Astrocyte of the hippocampus (primary cell): ENCODE measurements around the gene ARHGEF19.
"Not testable (repeated sequence)": the region's sequence is repeated elsewhere in the genome, so short reads cannot be mapped to it uniquely, and the experiment has no call there.

Experiments
- DNase-seq: peaks from one replicate; pipeline ENCODE4 v3.0.0; 2011; ENCODE audit warnings: low read depth, low spot score

ARHGEF19 gene

DNA sequence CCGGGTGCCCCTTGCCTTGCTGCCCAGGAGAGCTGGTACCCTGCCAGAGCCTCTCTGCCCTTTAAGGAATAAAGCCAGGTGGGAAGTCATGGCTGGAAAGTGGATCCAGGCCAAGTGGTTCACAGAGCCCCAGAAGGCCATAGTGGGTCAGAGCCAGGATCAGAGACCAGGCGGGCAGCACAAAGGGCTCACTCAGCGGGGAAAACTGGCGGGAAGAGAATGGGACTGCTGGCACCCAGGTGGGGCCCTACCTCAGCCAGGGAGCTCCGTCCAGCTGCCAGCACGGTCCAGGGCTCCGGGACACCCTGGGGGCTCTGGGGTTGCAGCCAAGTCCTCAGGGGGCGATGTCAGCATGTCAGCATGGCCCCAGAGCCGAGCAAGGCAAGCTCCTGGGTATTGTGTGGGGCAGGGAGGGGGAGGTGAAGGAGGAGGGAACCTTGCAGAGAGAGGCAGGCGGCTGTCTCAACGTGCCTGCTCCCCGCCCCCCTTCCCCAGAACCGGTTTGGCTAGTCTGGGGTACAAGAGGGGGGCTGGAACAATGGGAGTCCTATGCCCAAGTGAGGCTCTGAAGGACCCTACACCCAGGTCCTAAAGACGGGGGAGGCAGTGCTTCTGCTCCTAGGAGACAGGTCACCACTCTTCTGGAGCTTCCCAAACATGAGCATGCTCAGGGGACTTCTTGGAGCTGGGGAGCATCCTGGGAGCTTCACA, at the start of gene ARHGEF19:
ARHGEF19 (minus strand) TSS at position 402 of the 711 bp plus-strand sequence. CDS start 3,598 bp downstream, outside the sequence.
- DNase-seq: no peak

DNA sequence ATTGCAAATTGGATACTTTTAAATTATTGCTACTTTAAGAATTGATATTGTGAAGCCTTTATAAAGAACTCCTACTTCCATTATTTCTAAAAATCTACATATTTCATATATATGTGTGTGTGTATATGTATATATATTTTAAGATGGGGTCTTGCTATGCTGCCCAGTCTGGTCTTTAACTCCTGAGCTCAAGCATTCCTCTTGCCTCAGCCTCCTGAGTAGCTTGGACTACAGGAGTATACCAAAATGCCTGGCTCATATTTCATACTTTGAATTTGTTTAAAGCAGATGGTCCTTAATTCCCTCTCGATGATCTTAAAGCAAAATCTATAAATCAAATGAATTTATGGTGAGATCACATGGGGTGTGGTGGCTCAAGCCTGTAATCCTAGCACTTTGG, 49.6 kb upstream of the ARHGEF19 start:
- no peak for DNase-seq

DNA sequence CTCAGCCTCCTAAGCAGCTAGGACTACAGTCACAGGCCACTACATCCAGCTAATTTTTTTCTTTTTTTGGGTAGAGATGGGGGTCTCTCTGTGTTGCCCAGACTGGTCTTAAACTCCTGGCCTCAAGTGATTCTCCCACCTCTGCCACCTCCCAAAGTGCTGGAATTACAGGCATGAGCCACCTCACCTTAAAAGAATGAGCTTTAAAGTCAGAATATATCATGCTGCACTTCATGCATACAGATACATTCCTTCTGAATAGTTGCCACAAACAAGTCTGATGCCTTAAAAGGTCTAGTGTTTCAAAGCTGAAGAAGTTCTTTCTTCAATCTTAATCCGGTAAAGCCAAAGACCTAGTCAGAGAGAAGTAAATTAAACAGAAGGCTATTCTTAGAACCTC, 48.4 kb upstream of the ARHGEF19 start:
- DNase-seq: peak; percentile 80

DNA sequence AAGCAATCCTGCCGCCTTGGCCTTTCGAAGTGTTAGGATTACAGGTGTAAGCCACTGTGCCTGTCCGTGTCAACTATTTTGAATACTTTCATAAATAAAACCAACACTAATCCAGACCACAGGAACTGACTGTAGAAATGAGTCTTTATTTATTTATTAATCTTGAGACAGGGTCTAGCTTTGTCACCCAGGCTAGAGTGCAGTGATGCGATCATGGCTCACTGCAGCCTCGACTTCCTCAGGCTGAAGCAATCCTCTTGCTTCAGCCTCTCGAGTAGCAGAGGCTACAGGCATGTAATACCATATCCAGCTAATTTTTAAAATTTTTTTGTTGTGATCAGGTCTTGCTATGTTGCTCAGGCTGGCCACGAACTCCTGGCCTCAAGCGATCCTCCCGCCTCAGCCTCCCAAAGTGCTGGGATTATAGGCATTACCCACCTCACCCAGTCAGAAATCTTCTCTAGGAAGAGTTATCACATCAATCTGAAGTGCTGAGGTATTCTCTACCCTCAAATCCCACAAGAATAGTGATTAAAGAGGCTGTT, 46.2 kb upstream of the ARHGEF19 start:
- DNase-seq: no peak

DNA sequence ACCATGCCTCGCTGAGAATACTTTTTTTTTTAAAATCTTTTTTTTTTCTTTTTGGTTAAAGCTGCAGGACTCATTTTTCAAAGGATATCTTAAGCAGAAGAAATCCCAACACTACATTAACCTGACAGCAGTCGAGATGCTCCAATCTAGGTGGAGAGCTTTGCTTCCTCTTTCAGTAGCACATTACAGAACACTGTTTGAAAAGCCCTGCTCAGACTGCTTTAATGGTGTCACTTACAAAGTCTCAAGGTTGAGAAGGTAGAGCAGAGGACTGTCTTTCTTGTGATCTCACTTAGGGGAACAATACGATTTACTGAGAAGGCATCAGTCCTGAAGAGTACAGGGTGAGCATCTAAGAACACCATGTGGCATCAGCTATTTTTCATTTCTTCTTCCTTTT, 45.5 kb upstream of the ARHGEF19 start:
- DNase-seq: no peak

DNA sequence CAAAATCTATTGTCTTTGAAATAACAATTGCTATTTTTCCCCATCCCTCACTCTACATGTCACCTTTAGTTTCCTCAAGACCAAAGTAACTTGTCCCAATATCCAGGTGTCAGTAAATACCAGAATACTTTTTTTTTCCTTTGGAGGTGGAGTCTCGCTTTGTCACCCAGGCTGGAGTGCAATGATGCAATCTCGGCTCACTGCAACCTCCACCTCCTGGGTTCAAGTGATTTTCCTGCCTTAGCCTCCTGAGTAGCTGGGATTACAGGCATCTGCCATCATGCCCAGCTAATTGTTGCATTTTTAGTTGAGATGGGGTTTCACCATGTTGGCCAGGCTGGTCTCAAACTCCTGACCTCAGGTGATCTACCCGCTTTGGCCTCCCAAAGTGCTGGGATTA, 45.1 kb upstream of the ARHGEF19 start:
- DNase-seq: not testable (repeated sequence)

DNA sequence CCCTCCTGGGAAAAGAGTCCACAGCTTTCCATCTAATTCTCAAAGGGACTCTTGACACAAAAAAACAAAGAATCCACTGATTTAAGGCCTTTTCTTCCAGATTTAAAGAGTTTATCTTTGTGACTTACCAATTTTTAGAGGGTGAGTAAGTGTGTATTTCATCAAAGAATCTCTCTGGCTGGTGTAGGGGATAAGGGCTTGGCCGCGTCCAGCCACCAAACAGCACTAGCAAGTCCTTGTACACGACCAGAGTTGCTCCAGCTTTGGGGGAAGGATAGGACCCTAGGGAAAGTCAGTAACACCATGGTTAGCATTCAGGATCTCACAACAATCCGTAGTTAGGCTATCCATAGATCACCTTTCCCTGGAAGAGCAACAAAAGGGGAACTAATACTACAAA, 44.0 kb upstream of the ARHGEF19 start:
- DNase-seq: no peak

DNA sequence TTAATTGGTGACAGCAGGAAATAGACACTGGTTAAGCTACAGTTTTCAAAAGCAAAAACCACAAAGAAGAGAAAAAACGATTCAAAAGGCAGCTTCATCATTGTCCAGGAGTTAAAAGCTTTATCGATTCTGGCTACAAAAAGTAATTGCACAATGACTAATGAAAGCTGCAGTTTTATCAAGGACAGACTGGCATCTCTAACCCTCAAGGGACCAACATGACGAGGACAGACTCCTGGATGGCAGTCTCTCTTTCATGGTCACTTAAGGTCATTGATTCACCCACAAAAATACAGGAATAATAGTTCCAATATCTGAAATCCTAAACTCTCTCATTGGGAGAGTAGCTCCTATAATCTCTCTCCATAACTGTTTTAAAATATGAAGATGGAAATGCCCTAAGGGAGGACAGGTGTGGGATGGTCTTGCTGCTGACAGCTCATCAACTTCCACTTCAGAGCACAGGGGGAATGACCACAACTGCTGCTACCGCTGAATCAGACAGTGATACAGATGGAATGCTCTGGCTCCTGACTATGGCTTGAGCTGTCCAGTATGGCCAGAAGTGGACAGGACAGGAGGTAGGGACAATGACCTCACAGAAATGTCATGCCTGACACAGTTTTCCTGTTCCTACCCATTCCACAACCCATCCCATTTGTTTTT, 41.9 kb upstream of the ARHGEF19 start:
- DNase-seq: peak; percentile 55

DNA sequence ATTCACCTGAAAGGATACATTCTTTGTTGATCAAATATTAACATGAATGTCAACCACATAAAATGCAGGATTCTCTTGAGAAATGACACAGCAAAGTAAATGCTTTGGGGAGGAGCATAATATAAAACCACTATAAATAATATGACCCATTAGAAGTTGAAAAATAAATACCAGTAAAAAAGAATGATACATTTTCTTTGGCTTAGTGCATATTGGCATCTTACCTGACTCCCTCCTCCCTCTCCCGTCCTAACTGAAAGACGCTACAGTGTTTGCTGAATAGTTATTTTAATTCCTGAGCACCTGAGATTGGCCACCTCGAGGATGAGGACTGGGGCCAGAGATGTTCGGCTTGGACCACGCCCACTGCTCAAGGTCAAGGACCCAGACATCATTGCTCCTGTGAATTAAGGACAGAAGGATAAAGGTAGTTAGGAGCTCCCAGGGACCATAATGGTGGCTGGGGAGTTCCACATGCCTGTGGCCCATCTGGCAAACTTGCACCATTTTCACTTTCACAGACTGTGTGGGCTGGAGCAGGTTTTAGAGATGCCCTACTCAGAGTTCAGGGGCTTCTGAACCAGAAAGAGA, 41.0 kb upstream of the ARHGEF19 start:
- DNase-seq: no peak

DNA sequence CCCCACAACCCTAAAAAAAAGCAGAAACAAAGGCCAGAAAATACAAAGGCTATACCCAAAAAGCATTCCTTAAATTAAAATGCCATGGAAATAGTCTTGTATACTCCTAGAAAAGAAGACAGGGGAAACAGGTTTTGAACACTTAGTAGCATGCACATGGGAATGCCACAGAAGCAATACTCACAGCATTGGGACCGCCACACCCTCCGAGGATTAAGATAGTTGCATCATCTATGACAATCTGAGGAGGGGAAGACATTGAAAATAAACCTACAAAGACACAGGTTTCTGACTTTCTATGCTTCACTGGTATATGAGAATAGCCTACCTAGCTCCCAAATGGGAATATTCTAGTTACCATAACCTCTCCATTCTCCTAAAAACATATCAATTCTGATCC, 40.5 kb upstream of the ARHGEF19 start:
- no peak for DNase-seq

DNA sequence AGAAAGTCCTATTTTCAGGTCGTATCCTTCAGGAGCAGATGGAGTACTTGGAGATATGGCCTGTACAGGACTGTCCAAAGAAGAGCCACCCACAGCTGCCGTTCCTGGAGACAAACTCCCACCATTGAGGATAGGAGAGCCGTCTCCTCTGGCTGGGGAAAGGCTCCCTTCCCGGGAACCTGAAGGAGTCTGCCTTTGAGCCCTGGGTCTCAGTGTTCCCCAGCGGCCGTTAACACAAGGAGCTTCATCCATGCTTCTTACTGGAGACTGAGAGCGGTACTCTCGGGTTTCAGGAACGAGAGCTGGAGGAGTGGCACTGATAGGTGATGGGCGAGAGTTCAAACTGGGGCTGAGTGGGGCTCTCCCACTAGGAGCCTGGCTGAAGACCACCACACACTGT, 38.9 kb upstream of the ARHGEF19 start:
- no peak for DNase-seq

DNA sequence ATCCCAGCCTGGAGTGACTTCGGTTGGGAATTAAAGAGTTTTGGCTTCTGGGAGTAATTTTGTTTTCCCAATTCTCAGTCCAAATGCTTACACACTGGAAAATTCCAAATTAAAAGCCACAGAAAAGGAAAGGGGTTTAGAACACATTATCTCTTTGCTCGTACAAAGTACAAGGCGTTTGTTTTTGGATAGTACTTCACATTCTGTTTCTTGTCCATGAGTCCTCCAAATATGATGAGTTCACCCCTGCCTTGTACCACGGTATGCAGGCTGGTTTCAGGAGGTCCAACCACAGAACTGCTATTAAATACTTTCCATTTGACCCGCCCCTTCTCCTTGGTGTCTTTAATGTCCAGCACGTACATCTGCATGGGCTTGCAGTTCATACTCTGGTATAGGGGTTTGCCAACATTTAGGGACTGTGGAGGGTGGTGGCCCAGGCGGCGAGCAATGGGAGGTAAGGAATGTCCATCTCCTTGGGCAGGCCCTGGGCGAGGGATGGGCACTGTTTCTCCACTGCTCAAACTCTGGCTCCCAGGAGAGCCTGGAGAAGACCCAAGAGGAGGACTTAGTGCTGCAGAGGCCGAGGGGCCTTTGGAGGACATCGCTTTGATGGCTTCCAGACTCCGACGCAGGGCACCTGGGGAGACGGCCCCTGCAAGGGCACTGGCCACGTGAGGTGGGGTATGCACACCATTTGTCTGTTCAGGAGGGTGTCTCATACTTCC, 38.2 kb upstream of the ARHGEF19 start:
- DNase-seq: peak; percentile 70

DNA sequence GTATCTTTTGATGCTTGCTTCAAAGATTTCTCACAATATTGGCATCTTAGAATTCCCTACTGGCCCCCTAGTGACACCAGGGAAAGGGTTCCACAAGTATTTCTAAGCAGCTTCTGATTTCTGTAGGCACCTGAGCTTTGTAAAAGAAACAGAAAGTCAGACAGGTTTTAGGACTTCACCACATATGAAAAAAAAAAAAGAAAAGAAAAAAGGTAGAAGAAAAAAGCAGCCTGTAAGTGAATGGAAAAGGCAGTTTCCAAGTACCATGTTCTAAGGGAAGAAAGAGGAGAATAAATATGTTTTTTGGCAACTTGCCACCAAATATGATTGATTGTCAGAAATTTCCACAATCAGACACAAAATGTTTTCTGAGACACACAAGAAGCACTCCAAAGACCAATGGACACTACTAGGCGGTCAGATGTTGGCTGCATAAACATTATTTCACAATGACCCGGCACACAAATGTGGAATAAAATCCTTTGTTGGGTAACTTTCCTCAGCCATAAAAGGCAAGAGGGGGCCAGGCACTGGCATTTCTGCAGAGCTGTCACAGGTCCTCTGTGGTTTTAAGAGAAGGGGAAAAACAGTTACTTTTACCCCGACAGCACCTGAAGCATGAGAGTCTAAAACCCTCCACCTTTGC, 37.3 kb upstream of the ARHGEF19 start:
- peak; percentile 49 for DNase-seq

DNA sequence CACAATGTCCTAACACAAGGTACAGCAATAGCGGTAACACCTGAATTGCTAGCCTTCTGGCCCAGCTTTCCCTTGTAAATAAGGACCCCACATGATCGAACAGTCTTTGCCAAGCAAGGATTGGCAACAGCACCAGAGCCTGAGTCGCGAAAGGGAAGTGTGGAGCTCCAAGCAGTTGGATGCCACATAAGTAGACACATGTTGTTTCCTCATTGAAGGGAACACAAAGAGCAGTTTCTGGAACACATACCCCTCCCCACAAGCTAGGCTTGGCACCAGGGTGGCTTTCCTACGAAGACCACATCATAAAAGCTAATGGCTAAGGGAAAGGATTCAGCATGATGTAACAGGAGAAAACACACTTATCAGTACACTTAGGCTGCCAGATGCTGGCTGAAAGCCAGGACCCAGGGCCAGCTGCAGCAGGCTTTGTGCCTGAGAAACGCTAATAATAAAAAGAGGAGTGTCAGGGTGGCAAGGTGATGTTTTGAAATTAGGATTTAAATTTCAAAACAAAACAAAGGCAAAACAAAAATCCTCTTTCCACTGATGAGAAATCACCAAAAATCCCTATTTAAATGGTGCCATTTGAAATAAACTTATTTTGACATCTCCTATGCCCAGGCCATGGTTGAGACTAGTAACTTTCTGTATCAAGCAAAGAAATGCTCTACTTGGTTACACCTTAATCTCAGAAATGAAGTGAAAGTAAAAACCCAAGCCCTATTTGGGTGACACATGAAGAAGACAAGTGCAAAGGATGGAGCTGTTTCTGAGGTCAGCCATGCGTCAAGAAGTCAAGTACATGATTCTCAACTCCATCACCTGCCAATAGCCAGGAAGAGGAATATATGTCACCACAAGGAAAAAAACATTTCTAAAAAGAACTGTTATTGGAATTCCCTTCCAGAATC, 36.4 kb upstream of the ARHGEF19 start:
- peak; percentile 92 for DNase-seq

DNA sequence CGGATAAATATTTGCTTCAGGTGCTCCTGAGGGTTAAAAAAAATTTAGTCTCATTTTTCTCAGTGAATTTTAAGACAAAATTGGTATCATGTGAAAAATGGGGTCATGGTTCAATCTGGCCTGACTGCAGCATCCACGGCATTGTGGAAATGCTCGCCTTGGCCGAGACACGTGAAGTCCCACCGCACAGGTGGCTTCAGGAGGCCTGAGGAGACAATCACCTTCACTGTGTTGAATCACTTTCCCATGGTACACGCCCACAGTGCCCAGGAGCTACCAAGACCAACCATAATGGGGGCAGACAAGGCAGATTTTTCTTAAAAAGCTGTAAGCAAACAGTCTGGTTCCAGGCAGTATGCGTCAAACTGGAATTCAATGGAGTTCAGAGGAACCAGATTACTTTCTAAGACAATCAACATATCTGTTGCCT, 35.6 kb upstream of the ARHGEF19 start:
- DNase-seq: no peak

DNA sequence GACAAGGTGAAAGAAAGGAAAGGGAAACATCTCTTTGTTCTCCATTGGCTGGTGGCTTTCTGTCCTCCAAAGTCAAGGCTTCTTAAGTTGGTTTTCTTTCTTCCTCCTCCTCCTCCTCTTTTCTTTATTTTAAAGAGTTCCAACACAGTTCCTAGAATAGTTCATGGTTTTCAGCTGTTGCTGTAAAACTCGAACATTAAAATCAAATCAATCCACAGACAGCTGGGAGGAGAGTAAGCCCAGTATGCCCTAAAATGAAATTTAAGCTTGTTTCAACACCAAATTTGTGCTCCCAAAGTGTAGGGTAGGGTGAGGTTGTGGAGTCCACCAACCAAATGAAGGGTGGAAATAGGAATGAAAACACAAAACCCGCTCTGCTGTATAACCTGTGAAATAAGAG, 35.0 kb upstream of the ARHGEF19 start:
- DNase-seq: no peak

DNA sequence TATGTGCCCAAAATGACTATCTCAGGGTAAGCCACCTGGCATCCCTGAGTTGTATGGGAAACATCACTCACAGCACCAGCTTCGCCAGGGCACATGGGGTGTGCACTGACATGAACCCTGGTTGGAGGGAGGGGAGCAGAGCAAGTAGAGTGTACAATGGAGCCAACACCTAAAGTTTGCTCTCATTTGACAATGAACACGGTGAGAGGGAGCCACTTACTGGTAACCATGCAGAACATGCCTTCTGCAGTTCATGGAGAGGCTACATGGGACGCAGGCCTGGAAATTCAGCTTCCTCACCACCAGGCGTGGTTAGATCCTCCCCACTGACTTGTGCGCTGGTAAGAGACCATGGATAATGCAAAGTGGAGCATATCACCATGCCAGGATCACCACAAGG, 34.5 kb upstream of the ARHGEF19 start:
- DNase-seq: no peak

DNA sequence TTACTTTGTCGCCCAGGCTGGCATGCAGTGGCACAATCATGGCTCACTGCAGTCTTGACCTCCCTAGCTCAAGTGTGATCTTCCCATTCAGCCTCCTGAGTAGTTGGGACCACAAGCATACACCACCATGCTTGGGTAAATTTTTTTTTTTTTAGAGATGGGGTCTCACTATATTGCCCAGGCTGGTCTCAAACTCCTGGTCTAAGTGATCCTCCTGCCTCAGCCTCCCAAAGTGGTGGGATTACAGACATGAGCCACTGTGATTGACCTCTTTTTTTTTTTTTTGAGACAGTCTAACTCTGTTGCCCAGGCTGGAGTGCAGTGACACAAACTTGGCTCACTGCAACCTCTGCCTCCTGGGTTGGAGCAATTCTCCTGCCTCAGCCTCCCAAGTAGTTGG, 33.8 kb upstream of the ARHGEF19 start:
- DNase-seq: not testable (repeated sequence)

DNA sequence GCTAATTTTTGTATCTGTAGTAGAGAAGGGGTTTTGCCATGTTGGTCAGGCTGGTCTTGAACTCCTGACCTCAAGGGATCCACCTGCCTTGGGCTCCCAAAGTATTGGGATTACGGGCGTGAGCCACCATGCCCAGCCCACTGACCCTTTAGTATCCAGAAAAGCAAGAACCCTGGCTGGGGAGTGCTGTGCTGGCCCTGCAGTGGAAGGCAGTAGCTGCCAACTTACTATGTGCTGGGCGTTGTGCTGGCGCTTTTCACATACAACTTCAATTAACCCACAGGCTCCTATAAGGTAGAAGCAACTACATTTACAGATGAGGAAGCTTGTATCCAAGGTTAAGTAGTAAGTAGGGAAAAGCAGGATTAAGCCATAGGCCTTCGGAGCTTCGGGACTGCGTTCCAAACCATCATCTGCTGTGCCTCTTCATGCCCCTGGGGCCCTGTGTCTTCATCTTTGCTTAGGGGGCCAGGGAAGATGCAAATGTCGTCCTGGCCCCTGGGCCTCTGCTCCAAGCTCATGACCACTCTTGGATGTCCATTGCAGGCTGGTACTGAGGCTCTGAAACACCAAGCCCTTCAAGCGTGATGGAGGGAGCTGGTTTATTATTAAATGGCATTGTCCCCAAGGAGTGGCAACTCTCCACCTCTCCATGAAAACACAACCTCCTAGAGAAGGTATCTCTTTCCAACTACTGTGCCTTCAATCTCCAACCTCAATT, 33.2 kb upstream of the ARHGEF19 start:
- DNase-seq: no peak
